HepG2 (cell line): Measurements from ENCODE around the gene RPL37A. TPM values are rescaled to one million over a fixed set of nuclear protein-coding genes. Genes with fewer than 3 reads are reported as not detected.

Experiments
- KAT2B ChIP-seq: fragments of 150-350 bp; IDR thresholded peaks from 2 replicates; pipeline ENCODE4 v1.6.1; 2014; ENCODE audit warnings: low read depth, low read length, borderline replicate concordance
- PBX2 ChIP-seq: IDR thresholded peaks from 2 replicates; pipeline ENCODE4 v1.6.1; 2016; ENCODE audit warnings: control low read depth
- TFDP2 ChIP-seq: sonication (generic); formaldehyde crosslinking; IDR thresholded peaks from 2 replicates; pipeline ENCODE4 v1.4.0; 2020; ENCODE audit warnings: missing genetic modification reagents
- UBTF ChIP-seq: sonication (generic); formaldehyde crosslinking; IDR thresholded peaks from 2 replicates; pipeline ENCODE4 v1.4.0; 2020; ENCODE audit warnings: mild to moderate bottlenecking, missing genetic modification reagents
- XRCC5 ChIP-seq: fragments of 200-400 bp; formaldehyde crosslinking; optimal IDR thresholded peaks from 2 replicates; pipeline ENCODE3; 2017; ENCODE audit warnings: mild to moderate bottlenecking, low read length
- ZC3H13 ChIP-seq: sonication (generic); formaldehyde crosslinking; IDR thresholded peaks from 2 replicates; pipeline ENCODE4 v1.8.1; 2023; ENCODE audit warnings: mild to moderate bottlenecking, missing genetic modification reagents, moderate library complexity
- ZNF138 ChIP-seq: sonication (generic); formaldehyde crosslinking; IDR thresholded peaks from 2 replicates; pipeline ENCODE4 v1.5.0; 2020; ENCODE audit warnings: mild to moderate bottlenecking, low read depth, missing genetic modification reagents
- ZNF292 ChIP-seq: sonication (generic); formaldehyde crosslinking; IDR thresholded peaks from 2 replicates; pipeline ENCODE4 v1.8.1; 2022; ENCODE audit warnings: mild to moderate bottlenecking, low read depth, missing genetic modification reagents, borderline replicate concordance
- ZNF343 ChIP-seq: sonication (generic); formaldehyde crosslinking; IDR thresholded peaks from 2 replicates; pipeline ENCODE4 v1.4.0; 2020; ENCODE audit warnings: mild to moderate bottlenecking, missing genetic modification reagents
- ZNF674 ChIP-seq: sonication (generic); formaldehyde crosslinking; IDR thresholded peaks from 2 replicates; pipeline ENCODE4 v1.5.0; 2020; ENCODE audit warnings: low read depth, mild to moderate bottlenecking, missing genetic modification reagents
- ZNF678 ChIP-seq: sonication (generic); formaldehyde crosslinking; IDR thresholded peaks from 2 replicates; pipeline ENCODE4 v1.4.0; 2020; ENCODE audit warnings: mild to moderate bottlenecking, missing genetic modification reagents
- polyA plus RNA-seq, 8 experiments: library from polyadenylated mRNA; depleted of rRNA in 3 of 8; stranded (reverse) in 7 of 8; unstranded in 1 of 8; fragments of >200 nt; fragmentation: Illumina TruSeq in 4 of 8; extraction: Trizol in 4 of 8; gene quantifications; 2 replicates each; pipeline versions ENCODE4 v1.2.1 to v1.2.3, GENCODE V29; 2011 to 2016; ENCODE audit warnings: low read depth in 4 of 8, missing spikeins in 1 of 8, mixed read lengths in 1 of 8; ENCODE audit not compliant: insufficient read depth in 1 of 8
- total RNA-seq, 5 experiments: library from RNA; depleted of rRNA; stranded (reverse); fragments of >200 nt; fragmentation: Illumina TruSeq; extraction: Trizol; gene quantifications; 2 replicates each; pipeline ENCODE4 v1.2.3, GENCODE V29; 2016; ENCODE audit warnings: low read depth in 1 of 5
- TF ChIP-seq, protein P1 (sequence below): sonication (generic); formaldehyde crosslinking; IDR thresholded peaks from 2 replicates; pipeline ENCODE4 v1.5.0; 2020; ENCODE audit warnings: mild to moderate bottlenecking, missing genetic modification reagents, borderline replicate concordance
- TF ChIP-seq, protein P2 (sequence below): sonication (generic); formaldehyde crosslinking; IDR thresholded peaks from 2 replicates; pipeline ENCODE4 v1.5.0; 2020; ENCODE audit warnings: missing genetic modification reagents

RPL37A gene
- total and polyA plus RNA-seq, 2 of the 13 experiments (the other 11 are each of a cell fraction or from before 2014, with no cell fraction given): 6,902 to 7,910 TPM

GRCh38 chr2:216535454-216535995 is 36.9 kb downstream of the RPL37A start (continued):
- TF ChIP-seq TFDP2 (CRISPR knock-in tag) (no peak), UBTF (CRISPR knock-in tag) (peak; percentile 47; the same call in 1 of the 2 replicates), ZNF138 (CRISPR knock-in tag) (no peak), PBX2 (CRISPR knock-in tag) (no peak), ZNF674 (CRISPR knock-in tag) (no peak), ZC3H13 (CRISPR knock-in tag) (no peak), KAT2B (no peak), ZNF292 (CRISPR knock-in tag) (no peak), XRCC5 (no peak), ZNF343 (no peak), ZNF678 (CRISPR knock-in tag) (no peak)
- TF ChIP-seq, protein P1, sequence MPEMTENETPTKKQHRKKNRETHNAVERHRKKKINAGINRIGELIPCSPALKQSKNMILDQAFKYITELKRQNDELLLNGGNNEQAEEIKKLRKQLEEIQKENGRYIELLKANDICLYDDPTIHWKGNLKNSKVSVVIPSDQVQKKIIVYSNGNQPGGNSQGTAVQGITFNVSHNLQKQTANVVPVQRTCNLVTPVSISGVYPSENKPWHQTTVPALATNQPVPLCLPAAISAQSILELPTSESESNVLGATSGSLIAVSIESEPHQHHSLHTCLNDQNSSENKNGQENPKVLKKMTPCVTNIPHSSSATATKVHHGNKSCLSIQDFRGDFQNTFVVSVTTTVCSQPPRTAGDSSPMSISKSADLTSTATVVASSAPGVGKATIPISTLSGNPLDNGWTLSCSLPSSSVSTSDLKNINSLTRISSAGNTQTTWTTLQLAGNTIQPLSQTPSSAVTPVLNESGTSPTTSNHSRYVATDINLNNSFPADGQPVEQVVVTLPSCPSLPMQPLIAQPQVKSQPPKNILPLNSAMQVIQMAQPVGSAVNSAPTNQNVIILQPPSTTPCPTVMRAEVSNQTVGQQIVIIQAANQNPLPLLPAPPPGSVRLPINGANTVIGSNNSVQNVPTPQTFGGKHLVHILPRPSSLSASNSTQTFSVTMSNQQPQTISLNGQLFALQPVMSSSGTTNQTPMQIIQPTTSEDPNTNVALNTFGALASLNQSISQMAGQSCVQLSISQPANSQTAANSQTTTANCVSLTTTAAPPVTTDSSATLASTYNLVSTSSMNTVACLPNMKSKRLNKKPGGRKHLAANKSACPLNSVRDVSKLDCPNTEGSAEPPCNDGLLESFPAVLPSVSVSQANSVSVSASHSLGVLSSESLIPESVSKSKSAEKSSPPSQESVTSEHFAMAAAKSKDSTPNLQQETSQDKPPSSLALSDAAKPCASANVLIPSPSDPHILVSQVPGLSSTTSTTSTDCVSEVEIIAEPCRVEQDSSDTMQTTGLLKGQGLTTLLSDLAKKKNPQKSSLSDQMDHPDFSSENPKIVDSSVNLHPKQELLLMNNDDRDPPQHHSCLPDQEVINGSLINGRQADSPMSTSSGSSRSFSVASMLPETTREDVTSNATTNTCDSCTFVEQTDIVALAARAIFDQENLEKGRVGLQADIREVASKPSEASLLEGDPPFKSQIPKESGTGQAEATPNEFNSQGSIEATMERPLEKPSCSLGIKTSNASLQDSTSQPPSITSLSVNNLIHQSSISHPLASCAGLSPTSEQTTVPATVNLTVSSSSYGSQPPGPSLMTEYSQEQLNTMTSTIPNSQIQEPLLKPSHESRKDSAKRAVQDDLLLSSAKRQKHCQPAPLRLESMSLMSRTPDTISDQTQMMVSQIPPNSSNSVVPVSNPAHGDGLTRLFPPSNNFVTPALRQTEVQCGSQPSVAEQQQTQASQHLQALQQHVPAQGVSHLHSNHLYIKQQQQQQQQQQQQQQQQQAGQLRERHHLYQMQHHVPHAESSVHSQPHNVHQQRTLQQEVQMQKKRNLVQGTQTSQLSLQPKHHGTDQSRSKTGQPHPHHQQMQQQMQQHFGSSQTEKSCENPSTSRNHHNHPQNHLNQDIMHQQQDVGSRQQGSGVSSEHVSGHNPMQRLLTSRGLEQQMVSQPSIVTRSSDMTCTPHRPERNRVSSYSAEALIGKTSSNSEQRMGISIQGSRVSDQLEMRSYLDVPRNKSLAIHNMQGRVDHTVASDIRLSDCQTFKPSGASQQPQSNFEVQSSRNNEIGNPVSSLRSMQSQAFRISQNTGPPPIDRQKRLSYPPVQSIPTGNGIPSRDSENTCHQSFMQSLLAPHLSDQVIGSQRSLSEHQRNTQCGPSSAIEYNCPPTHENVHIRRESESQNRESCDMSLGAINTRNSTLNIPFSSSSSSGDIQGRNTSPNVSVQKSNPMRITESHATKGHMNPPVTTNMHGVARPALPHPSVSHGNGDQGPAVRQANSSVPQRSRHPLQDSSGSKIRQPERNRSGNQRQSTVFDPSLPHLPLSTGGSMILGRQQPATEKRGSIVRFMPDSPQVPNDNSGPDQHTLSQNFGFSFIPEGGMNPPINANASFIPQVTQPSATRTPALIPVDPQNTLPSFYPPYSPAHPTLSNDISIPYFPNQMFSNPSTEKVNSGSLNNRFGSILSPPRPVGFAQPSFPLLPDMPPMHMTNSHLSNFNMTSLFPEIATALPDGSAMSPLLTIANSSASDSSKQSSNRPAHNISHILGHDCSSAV (CRISPR knock-in tag): no peak
- TF ChIP-seq, protein P2, sequence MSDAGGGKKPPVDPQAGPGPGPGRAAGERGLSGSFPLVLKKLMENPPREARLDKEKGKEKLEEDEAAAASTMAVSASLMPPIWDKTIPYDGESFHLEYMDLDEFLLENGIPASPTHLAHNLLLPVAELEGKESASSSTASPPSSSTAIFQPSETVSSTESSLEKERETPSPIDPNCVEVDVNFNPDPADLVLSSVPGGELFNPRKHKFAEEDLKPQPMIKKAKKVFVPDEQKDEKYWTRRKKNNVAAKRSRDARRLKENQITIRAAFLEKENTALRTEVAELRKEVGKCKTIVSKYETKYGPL (CRISPR knock-in tag): no peak
